Neutrophil (primary cell): ENCODE data around the gene RAB37.
A peak's percentile ranks its signal among the peaks of the same experiment; 100 is the strongest.

ENCODE experiments used
- H3K27ac ChIP-seq: fragments of 200-600 bp; sonication (generic); 2 replicates; pipeline ENCODE4 v1.5.1; 2016; ENCODE audit warnings: mild to moderate bottlenecking, moderate library complexity
- H3K27me3 ChIP-seq: fragments of 200-600 bp; sonication (generic); 2 replicates; pipeline ENCODE4 v1.6.0; 2016; ENCODE audit warnings: mild to moderate bottlenecking
- H3K36me3 ChIP-seq: fragments of 200-600 bp; sonication (generic); 2 replicates; pipeline ENCODE4 v1.5.1; 2017
- H3K4me1 ChIP-seq, 2 experiments: fragments of 200-600 bp in 1 of 2; sonication (generic) in 1 of 2; 1 replicate in 1 of 2; 2 replicates in 1 of 2; pipeline versions ENCODE4 v1.5.1 to v1.6.1; 2013 to 2016; ENCODE audit warnings: low read depth in 1 of 2, low read length in 1 of 2, mild to moderate bottlenecking in 1 of 2, moderate library complexity in 1 of 2; ENCODE audit not compliant: control insufficient read depth in 1 of 2, insufficient read depth in 1 of 2
- H3K4me3 ChIP-seq, 2 experiments: fragments of 200-600 bp in 1 of 2; sonication (generic) in 1 of 2; 1 replicate in 1 of 2; 2 replicates in 1 of 2; pipeline ENCODE4 v1.5.1; 2013 to 2016; ENCODE audit warnings: low read depth in 1 of 2, low read length in 1 of 2, mild to moderate bottlenecking in 1 of 2, moderate library complexity in 1 of 2
- H3K9me3 ChIP-seq: fragments of 200-600 bp; sonication (generic); 2 replicates; pipeline ENCODE4 v1.5.1; 2016
- CTCF ChIP-seq: fragments of 200-600 bp; sonication (generic); IDR thresholded peaks from 2 replicates; pipeline ENCODE4 v1.5.1; 2016; ENCODE audit warnings: antibody characterized with exemption

Gene RAB37

GRCh38 chr17:74749279-74750038, 12.4 kb downstream of the RAB37 start:
- H3K36me3 ChIP-seq, result peaks cover 24% of the 10 kb centered on the region
- H3K4me1 ChIP-seq, result peaks cover 76 to 80% of the 10 kb centered on the region in 2 experiments
- TF ChIP-seq CTCF, result no peak
- H3K27ac ChIP-seq, result peak overlapping the region; percentile 92
- peak overlapping the region; percentile 98 to 99 for H3K4me3 ChIP-seq
- no peaks in the 10 kb centered on the region for H3K27me3 ChIP-seq
- no peaks in the 10 kb centered on the region for H3K9me3 ChIP-seq

GRCh38 chr17:74750039-74750326, 12.9 kb downstream of the RAB37 start:
- Histone ChIP-seq H3K36me3 (peaks cover 26% of the 10 kb centered on the region), H3K9me3 (no peaks in the 10 kb centered on the region), H3K4me3 (peak overlapping the region; percentile 98 to 99), H3K27ac (peak overlapping the region; percentile 92), H3K4me1 (peaks cover 76 to 80% of the 10 kb centered on the region in 2 experiments), H3K27me3 (no peaks in the 10 kb centered on the region)
- no peak for TF ChIP-seq CTCF

GRCh38 chr17:74750327-74751069, 13.4 kb downstream of the RAB37 start:
- H3K4me3 ChIP-seq, result peak overlapping the region; percentile 98 to 99
- H3K27ac ChIP-seq, result peak overlapping the region; percentile 92
- peaks cover 76 to 80% of the 10 kb centered on the region in 2 experiments for H3K4me1 ChIP-seq
- H3K9me3 ChIP-seq, result no peaks in the 10 kb centered on the region
- H3K36me3 ChIP-seq, result peaks cover 26% of the 10 kb centered on the region
- no peak for TF ChIP-seq CTCF
- H3K27me3 ChIP-seq, result no peaks in the 10 kb centered on the region

- TF ChIP-seq CTCF, result no peak
- Histone ChIP-seq H3K4me1 (peaks cover 74 to 81% of the 10 kb centered on the region in 2 experiments), H3K4me3 (peak overlapping the region; percentile 98 to 99)
Measured at GRCh38 chr17:74752415-74752814, 15.4 kb downstream of the RAB37 start.

GRCh38 chr17:74752822-74753401, 15.9 kb downstream of the RAB37 start:
- Histone ChIP-seq H3K36me3 (peaks cover 11% of the 10 kb centered on the region), H3K27me3 (no peaks in the 10 kb centered on the region), H3K27ac (peak overlapping the region; percentile 92), H3K9me3 (no peaks in the 10 kb centered on the region), H3K4me3 (peak overlapping the region; percentile 98 to 99), H3K4me1 (peaks cover 74 to 81% of the 10 kb centered on the region in 2 experiments)
- no peak for TF ChIP-seq CTCF

More at GRCh38 chr17:74752415-74752814, 15.4 kb downstream of the RAB37 start:
- Histone ChIP-seq H3K27ac (peak overlapping the region; percentile 92), H3K9me3 (no peaks in the 10 kb centered on the region), H3K27me3 (no peaks in the 10 kb centered on the region), H3K36me3 (peaks cover 11% of the 10 kb centered on the region)
